Measurements from ENCODE around the gene UVRAG.
"Not testable (repeated sequence)": the region's sequence is repeated elsewhere in the genome, so short reads cannot be mapped to it uniquely, and the experiment has no call there.

UVRAG gene

DNA sequence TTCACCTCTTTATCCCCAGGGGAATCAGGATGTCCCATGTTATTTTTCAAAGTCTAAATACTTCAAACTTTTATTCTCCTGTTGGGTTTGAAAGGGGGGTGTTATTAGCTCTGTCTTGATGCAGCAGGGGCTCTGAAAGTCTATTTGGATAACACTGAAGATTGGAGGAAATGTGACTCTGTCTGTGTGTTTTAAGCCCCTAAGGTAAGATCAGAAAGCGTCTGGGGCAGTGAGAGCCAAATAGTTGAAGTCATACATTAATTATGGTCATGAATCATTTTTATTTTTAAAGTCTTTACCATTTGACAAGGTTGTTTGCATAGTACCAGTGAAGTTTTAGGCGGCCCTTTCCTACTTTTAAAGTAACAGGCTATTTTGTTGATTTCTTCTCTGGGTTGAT, 139.0 kb downstream of the UVRAG start:
- DNase-seq (ENCODE audit: low read depth, low spot score), result no peak

DNA sequence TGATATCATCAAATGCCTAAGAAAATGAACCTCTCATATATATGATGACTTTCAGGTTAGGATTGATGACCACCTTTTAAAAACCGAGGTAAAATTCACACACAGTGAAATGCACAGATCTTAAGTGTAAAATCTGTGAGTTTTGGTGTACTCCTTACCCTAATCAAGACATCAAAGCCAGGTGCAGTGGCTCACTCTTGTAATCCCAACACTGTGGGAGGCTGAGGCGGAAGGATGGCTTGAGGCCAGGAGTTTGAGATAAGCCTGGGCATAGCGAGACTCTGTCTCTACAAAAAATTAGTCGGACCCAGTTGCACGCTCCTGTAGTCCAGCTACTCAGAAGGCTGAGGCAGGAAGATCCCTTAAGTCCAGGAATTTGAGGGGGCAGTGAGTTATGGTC, 140.4 kb downstream of the UVRAG start:
- no peak for DNase-seq (ENCODE audit: low read depth, low spot score)

DNA sequence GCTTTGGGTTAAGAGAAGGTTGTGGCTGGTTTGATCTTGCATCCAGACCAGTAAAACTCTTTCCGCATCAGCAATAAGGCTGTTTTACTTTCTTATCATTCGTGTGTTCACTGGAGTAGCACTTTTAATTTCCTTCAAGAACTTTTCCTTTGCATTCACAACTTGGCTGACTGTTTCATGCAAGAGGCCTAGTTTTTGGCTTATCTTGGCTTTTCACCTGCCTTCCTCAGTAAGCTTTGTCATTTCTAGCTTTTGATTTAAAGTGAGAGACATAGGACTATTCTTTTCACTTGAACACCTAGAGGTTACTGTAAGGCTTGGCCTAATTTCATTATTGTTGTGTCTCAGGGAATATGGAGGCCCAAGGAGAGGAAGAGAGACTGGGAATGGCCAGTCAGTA, 144.5 kb downstream of the UVRAG start:
- DNase-seq (ENCODE audit: low read depth, low spot score), result no peak

DNA sequence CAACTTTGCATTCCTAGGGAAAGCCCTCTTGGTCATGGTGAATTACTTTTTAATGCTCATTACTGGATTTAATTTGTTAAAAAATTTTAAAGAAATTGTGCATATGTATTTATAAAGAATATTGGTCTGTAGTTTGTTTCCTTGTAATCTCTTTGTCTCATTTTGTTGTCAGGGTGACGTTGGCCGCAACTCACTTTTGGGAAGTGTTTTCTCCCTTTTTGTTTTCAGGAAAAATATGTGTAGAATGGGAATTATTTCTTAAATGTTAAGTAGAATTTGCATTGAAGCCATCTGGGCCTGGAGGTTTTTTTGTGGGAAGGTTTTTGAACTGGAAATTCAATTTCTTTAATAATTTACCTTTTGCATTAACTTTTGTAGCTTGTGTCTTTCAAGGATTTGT, 149.1 kb downstream of the UVRAG start:
- no peak for DNase-seq (ENCODE audit: low read depth, low spot score)

DNA sequence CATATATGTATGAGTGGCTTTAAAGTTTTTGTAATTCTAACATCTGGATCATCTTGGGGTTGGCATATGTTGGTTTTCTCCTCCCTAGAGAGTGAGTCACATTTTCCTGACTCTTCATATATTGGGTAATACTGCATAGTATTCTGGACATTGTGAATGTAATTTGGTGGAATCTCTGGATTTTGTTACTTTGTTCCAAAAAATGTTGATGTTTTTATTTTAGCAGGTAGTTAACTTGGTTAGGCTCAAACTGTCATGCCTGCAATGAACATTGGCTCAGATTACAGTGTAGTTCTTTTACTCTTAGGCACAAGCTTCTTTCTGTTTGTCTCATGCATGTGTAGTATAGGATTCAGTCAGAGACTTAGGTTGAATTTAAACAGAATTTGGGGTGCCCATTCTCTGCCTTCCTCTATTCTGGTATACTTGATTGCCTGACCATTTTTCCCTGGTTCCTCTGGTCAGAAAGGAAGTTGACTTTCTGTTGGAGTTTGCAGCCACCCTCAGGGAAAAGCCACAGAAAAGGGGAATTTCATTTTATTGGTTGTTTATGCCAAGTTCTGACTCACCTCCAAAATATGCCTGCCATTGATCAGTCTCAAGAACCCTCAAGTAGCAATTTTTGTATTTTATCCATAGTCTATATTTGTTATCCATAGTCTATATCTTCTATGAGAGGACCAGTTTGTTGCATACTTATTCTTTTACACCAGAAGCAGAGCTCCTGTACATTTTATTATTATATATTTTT, 151.7 kb downstream of the UVRAG start:
- DNase-seq (ENCODE audit: low read depth, low spot score), result no peak

DNA sequence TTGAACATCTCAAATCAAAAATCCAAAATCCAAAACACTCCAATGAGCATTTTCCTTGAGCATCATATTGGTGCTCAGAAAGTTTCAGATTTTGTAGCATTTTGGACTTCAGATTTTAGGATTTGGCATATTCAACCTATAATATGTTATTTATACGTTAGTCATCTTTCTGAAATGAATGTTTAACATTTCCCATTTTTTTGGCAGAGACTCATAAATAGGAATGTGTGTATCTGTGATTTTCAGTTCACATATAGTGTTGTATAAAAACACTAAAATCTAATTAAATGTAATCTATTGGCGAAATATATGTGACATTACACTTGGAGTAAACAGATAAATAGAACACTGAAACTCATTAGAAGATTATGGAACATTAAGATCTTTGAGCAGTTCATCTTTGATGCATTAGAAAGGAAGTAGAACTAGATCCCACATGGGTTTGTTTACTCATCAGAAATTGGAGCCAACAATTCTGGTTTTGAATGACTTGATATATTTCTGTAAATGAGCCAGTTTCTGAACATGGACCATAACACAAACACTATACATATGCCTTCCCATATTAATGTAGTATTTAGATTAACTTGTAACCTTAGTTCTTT, 153.1 kb downstream of the UVRAG start:
- no peak for DNase-seq (ENCODE audit: low read depth, low spot score)

DNA sequence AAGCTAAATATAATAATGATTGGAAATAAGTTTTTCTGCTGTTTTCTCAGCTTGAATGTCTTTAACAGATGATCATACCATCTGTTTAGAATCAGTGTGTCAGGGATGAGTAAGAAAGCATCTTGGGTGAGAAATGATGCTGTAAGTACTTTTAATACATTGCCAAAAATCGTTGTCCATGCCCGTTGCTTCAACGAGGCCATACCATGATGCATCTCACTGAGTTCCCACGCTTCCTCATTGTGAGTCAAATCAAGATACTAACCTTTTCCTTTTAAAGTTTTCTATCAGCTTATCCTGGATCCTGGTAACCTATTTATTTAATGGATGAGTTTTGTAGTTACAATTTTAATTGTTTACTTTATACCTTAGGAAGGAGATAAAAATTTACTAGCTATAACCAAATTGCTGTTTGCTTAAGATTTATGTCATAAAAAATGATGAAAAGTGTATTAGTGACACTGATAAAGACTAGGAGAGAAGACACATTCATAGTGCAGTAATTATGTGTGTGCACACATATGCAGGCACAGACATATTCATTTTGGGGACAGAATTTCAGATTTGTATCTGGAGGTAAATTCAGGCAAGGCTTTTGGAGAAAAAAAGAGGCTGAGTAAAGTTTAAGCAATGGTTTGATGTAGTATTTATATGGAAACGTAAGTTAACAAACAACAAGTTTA, 154.8 kb downstream of the UVRAG start:
- DNase-seq (ENCODE audit: low read depth, low spot score), result no peak

DNA sequence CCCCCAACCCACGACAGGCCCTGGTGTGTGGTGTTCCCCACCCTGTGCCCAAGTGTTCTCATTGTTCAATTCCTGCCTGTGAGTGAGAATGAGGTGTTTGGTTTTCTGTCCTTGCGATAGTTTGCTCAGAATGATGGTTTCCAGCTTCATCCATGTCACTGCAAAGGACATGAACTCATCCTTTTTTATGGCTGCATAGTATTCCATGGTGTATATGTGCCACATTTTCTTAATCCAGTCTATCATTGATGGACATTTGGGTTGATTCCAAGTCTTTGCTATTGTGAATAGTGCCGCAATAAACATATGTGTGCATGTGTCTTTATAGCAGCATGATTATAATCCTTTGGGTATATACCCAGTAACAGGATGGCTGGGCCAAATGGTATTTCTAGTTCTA, 158.7 kb downstream of the UVRAG start:
- not testable (repeated sequence) for DNase-seq (ENCODE audit: low read depth, low spot score)

DNA sequence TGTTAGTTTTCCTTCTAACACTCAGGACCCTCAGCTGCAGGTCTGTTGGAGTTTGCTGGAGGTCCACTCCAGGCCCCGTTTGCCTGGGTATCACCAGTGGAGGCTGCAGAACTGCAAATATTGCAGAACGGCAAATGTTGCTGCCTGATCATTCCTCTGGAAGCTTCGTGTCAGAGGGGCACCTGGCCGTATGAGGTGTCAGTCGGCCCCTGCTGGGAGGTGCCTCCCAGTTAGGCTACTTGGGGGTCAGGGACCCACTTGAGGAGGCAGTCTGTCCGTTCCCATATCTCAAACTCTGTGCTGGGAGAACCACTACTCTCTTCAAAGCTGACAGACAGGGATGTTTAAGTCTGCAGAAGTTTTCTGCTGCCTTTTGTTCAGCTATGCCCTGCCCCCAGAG, 164.1 kb downstream of the UVRAG start:
- not testable (repeated sequence) for DNase-seq (ENCODE audit: low read depth, low spot score)

DNA sequence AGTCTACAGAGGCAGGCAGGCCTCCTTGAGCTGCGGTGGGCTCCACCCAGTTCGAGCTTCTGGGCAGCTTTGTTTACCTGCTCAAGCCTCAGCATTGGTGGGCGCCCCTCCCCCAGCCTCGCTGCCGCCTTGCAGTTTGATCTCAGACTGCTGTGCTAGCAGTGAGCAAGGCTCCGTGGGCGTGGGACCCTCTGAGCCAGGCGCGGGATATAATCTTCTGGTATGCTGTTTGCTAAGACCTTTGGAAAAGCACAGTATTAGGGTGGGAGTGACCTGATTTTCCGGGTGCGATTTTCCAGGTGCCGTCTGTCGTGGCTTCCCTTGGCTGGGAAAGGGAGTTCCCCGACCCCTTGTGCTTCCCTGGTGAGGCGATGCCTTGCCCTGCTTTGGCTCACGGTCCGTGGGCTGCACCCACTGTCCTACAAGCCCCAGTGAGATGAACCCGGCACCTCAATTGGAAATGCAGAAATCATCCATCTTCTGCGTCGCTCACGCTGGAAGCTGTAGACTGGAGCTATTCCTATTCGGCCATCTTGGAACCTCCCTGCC, 164.5 kb downstream of the UVRAG start:
- not testable (repeated sequence) for DNase-seq (ENCODE audit: low read depth, low spot score)

DNA sequence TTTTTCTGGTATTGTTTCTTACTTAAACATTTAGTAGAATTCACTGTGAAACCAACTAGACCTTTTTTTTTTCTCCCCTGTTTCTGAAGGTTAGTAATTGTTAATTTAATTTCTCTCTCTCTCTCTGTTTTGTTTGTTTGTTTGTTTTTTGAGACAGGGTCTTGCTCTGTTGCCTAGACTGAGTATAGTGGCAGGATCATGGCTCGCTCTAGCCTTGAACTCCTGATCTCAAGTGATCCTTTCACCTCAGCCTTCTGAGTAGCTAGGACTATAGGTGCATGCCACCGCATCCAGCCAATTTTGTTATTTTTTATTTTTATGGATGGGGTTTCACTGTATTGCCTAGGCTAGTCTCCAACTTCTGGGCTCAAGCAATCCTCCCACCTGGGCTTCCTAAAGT, 165.0 kb downstream of the UVRAG start:
- no peak for DNase-seq (ENCODE audit: low read depth, low spot score)

DNA sequence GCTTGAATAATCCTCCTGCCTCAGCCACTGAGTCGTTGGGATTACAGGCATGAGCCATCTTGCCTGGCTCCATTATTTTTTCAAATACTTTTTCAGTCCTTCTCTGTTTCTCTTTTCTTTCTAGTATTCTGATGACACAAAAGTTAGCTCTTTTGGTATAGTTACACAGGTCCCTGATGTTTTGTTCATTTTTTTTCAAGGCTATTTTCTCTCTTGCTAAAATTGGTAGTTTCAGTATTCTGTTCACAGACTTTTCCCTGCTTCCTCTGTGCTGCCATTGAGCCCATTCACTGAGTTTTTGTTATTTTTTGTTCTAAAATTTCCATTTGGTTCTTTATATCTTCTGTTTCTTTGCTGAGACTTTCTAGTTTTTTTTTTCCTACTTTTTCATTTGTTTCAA, 166.5 kb downstream of the UVRAG start:
- no peak for DNase-seq (ENCODE audit: low read depth, low spot score)

DNA sequence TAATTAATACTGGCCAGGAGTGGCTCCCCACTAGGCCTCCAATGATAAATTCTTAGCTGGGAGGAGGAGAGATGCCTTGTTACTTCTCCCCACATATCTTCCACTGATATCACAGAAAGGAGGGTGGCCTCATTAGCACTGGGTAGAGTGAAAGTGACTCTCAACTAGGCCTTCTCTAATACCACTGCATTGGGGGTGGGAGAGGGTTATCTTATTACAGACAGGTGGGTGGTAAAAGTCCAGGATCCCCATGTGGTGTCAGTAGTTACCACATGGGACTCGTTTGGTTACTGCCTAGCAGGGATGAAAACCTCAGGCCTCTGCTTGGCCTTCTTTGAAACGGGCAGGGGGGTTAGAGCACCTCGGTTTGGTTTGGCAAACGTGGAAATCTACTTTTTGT, 167.3 kb downstream of the UVRAG start:
- no peak for DNase-seq (ENCODE audit: low read depth, low spot score)

DNA sequence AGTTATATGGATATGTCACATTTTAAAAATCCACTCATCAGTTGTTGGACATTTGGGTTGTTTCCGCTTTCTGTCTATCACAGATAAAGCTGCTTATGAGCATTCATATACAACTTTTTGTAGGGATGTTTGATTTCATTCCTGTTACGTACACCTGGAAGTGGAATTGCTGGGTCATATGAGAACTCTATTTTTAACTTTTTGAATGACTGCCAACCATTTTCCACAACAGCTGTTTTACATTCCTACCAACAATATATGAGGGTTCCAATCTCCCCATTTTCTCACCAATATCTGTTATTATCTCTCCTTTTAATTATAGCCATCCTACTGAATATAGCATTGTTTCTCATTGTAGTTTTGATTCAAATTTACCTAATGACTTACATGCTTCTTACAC, 172.0 kb downstream of the UVRAG start:
- no peak for DNase-seq (ENCODE audit: low read depth, low spot score)

DNA sequence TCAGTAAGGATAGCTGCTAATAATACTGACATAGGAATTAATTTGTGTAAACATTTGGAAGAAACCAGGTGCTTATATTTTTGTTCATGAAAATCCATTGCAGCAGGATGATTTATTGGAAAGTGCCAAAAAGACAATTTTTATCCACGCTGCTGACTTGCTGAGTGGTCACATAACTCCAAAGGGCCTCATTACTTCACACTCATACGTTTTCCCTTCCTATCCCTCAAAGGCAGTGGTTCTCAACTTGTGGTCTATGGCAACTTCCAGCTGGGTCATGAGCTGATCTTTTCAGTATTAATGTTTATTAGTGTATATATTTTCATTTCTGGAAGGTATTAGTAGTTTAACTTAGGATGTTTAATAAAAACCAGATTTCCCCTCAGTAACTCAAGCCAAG, 178.1 kb downstream of the UVRAG start:
- DNase-seq (ENCODE audit: low read depth, low spot score), result no peak

DNA sequence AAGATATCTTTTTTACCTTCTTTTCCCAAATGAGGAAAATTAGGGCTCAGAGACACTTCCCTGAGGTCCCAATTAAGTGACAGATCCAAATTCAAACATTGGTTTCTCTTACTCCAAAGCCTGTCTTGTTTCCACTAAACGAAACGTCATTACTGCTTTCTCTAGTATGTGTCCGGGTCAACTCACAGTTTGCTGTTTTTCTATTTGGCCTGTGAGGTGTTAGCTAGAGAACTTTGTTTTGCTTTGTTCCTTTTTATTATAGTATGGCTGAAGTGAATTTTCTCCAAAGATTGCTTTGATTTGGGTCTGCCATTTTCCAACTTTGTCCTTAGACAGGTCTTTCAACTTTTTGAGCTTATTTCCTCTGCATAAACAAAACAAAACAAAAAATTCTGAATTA, 179.6 kb downstream of the UVRAG start:
- DNase-seq (ENCODE audit: low read depth, low spot score), result no peak

DNA sequence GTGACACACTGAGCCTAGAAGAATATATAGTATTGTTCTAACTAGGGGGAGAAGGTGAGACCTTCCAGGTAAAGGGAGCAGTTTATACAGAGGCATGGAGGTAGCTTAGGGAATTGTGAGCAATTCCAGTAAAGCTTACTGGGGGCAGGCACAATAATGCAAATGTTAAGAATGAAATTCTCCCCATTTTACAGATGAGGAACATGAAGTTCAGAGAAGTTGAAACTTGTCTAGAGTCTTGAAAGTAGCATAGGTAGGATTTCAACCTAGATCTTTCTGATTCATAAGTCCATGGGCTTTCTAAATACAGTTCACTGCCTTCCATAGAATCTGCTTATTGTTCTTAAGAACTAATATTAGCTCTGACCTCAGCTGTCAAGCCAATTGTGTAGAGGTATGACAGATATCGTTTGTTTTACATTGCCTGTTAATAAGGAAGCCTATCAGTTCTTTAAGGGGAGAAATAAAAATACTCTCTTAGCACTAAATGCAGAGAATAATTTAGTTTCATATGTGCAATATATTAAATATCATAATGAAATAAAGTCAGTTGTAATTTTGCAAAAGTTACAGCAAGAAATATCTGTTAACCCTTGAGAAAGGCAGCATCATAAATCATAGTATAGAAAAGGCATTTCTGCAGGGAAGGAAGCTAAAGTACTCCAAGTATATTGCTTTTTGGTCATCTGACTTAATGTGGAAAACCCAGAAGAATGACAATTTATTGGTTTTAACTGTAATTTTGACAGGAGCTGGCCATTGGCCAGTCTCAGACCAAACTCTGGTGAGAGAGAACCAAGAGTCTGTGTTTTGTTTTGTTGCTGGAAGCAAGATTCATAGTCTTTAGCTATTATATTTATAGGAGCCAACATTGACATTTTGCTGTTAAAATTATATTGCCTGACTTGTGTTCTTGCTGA, 181.8 kb downstream of the UVRAG start:
- DNase-seq (ENCODE audit: low read depth, low spot score), result no peak

DNA sequence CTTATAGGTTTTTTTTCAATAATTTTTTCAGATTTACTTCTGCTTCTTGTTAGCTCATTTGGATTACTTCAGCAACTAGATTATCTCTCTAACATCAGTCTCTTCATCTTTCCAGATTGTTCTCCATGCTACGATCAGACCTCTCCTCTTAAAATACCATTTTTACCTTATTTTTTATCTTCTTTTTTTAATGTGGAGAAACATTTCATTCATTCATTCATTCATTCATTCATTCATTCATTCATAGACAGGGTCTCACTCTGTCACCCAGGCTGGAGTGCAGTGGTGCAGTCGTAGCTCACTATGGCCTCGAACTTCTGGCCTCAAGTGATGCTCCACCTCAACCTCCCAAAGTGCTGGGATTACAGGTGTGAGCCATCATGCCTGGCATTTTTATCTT, 189.4 kb downstream of the UVRAG start:
- DNase-seq (ENCODE audit: low read depth, low spot score), result no peak

DNA sequence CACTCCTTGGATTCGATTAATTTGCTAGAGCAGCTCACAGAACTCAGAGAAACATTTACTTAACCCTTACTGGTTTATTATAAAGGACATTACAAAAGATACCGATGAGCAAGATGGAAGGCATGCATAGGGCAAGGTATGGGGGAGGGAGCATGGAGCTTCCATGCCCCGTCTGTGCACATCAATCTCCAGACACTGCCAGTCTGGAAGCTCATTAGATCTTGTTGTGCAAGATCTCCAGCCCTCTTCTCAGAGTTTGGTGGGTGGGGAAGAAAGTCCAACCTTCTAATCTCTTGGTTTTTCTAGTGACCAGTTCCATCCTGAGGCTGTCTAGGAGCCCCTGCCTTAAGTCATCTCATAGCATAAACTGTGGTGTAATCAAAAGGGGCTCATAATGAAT, 190.7 kb downstream of the UVRAG start:
- DNase-seq (ENCODE audit: low read depth, low spot score), result no peak

DNA sequence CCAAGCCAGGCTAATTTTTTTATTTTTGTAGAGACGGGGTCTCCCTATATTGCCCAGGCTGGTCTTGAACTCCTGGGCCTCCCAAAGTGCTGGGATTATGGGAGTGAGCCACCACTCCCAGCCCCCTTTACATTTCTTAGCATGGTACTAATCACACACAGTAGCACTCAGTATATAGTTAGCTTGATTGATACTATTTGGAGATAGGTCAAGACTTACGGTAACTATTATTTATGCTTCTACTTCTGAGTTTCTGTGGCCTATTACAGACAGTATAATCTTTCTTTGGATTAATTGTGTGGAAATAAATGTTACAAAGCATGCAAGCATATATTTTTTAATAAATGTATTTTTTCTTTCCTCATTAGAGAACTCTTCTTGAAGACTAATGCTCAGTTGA, 192.2 kb downstream of the UVRAG start:
- no peak for DNase-seq (ENCODE audit: low read depth, low spot score)

DNA sequence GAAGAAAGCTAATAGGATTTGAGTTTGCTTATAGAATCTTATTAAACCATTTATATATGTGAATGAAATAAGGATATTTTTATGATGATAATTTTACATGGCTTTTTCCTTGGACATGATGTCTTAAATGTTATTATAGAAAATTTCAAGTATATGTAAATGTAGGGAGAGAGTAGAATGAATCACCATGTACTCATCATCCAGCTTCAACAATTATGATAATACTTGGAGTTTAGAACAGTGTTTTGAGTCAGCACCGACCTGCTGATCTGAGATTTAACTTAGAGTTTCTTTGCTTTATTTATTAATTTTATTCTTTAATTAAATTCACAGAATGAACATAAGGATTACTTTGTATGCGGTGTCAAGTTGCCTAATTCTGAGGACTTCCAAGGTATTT, 193.5 kb downstream of the UVRAG start:
- no peak for DNase-seq (ENCODE audit: low read depth, low spot score)

DNA sequence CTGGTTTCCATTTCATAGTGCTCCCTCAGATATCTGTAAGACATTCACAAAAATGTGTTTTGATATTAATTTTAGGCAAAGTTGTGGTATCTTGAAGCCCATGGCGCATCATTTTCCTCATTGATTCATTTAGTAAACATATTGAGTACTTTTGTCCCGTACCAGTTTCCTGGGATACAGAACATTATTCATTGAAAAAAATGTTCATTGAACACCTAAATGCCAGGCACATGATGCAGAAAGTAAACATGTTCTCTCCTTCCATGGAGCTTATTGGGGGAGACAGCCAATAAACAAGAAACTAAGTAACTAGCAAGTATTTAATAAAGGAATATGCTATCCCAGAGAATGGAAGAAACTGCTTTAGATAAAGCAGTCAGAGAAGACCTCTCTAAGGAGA, 195.0 kb downstream of the UVRAG start:
- DNase-seq (ENCODE audit: low read depth, low spot score), result no peak
